ENCODE data around the gene VPS13C. TPM values are rescaled to one million over a fixed set of nuclear protein-coding genes. Genes with fewer than 3 reads are reported as not detected.

VPS13C gene
- 18.6 TPM for total RNA-seq (2021; ENCODE audit: unreplicated experiment)
- 4.1 and 5.0 TPM in 2 replicates for polyA plus RNA-seq (2012)
- Bru-seq, nascent RNA: percentile 67 among the genes with signal in this experiment
- BruChase-seq, experiment 1, labeled RNA remaining after a 6-hour chase: percentile 70 among the genes with signal in this experiment
- BruChase-seq, experiment 2, labeled RNA remaining after a 2-hour chase: percentile 72 among the genes with signal in this experiment
- long read RNA-seq, partial matches to known transcripts: 5 of 5 reads
- long read RNA-seq, other reads (novel, unspliced or antisense): 0 of 5 reads

DNA sequence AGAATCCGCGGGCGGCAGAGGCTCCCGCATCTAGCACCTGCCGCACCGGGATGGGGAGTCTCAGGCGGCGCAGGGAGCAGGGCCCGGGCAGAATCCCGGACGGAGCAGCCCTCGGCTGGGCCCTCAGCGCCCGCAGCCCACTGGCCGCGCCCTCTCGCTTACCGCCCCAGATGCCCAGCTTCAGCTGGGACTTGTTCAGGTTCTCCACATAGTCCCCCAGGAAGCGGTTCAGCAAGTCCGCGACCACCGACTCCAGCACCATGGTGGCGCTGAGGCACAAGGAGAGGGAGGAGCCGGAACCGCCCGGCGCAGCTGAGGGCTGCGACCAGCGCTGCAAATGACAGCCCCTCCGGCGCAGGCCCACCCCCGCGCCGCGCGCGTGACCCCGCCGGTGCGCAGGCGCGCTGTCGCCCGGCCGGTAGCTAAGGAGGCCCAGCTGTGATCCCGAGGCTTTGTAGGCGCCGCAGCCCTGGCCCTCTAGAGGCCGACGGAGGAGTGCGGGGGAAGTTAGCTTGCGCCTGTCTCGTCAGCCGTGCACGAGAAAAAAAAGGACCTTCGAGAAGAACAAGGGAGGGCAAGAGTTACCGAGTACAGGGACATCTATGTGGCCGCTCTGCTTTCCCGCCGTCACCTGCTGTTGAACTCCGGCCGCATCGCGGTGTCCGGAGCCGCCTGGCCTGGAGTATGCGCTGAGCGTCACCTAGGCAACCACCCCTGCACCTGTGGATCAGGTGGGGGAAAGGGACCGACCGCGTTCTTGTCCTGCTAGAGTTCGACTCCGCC is at the start of gene VPS13C:
Gene VPS13C, minus strand, starts transcription at position 335 of the 783 bp plus-strand sequence. Its CDS starts 73 bp downstream, at position 262.
- DNase-seq (ENCODE audit: low read depth, low spot score) (peak; percentile 84), ATAC-seq (peak; percentile 93)
- POLR2A ChIA-PET: interaction anchor here (1.0 to 1.1 kb wide), 2 partner anchors 8 to 65 kb away, joined by 3 read pairs; no protein-coding TSS in a partner anchor
- H3K9ac ChIP-seq (ENCODE audit: low read length): peak within 1 kb of the TSS; percentile 72
- RAD21 ChIA-PET (ENCODE audit: low non-redundant PET in 1 of 2, low total read pairs in 2 of 2, uncharacterized antibody in 2 of 2, unreplicated experiment in 2 of 2): no interaction called here
- CTCF ChIA-PET: interaction anchor here (0.6 to 1.9 kb wide), 14 partner anchors 9 to 226 kb away, joined by 3 to 10 read pairs (median 4); no protein-coding TSS in a partner anchor
- no peaks in the 10 kb centered on the region for H3K36me3 ChIP-seq (ENCODE audit: control insufficient read depth in 1 of 2, insufficient read depth in 2 of 2, low read length in 2 of 2)
- H3K27me3 ChIP-seq (ENCODE audit: insufficient read depth, low read length): no peaks in the 10 kb centered on the region
- BruUV-seq (replicated peaks): no TSS peak
- intact Hi-C loops (cut with micrococcal nuclease): no loop called here
- no peaks in the 10 kb centered on the region for H3K9me2 ChIP-seq (ENCODE audit: insufficient read depth)
- no peaks in the 10 kb centered on the region for H4K20me1 ChIP-seq (ENCODE audit: insufficient read depth)
- H3K27ac ChIP-seq (ENCODE audit: low read depth, low read length): peak within 1 kb of the TSS; percentile 62
- H2AFZ ChIP-seq (ENCODE audit: low read depth, low read length, poor library complexity, severe bottlenecking): peak within 1 kb of the TSS; percentile 40
- peak within 1 kb of the TSS; percentile 93 for H3K4me2 ChIP-seq (ENCODE audit: low read length)
- peaks cover 3 to 19% of the 10 kb centered on the region in 2 experiments; a peak in 3 of 4 replicates for H3K4me1 ChIP-seq (ENCODE audit: control insufficient read depth in 1 of 2, insufficient read depth in 2 of 2, low read length in 2 of 2)
- no peaks in the 10 kb centered on the region for H3K79me2 ChIP-seq (ENCODE audit: insufficient read depth, low read length)
- H3K4me3 ChIP-seq (replicated peaks in 1 of 2; ENCODE audit: low read depth in 1 of 2, low read length in 2 of 2): peak within 1 kb of the TSS; percentile 69 to 91
- H3K9me3 ChIP-seq (ENCODE audit: control insufficient read depth in 1 of 2, insufficient read depth in 1 of 2, low read depth in 1 of 2, low read length in 2 of 2): no peaks in the 10 kb centered on the region
- peak; percentile 99 for TF ChIP-seq TCF7L2 (IDR thresholded peaks at IDR 0.05; ENCODE audit: borderline replicate concordance, extremely low read depth, insufficient read depth, insufficient read length)
- TF ChIP-seq SRF (IDR thresholded peaks at IDR 0.05; ENCODE audit: low read depth): no peak
- peak; percentile 43; the same call in 1 of the 2 replicates for TF ChIP-seq SP1 (IDR thresholded peaks at IDR 0.05; ENCODE audit: low read depth)
- TF ChIP-seq, protein P1, sequence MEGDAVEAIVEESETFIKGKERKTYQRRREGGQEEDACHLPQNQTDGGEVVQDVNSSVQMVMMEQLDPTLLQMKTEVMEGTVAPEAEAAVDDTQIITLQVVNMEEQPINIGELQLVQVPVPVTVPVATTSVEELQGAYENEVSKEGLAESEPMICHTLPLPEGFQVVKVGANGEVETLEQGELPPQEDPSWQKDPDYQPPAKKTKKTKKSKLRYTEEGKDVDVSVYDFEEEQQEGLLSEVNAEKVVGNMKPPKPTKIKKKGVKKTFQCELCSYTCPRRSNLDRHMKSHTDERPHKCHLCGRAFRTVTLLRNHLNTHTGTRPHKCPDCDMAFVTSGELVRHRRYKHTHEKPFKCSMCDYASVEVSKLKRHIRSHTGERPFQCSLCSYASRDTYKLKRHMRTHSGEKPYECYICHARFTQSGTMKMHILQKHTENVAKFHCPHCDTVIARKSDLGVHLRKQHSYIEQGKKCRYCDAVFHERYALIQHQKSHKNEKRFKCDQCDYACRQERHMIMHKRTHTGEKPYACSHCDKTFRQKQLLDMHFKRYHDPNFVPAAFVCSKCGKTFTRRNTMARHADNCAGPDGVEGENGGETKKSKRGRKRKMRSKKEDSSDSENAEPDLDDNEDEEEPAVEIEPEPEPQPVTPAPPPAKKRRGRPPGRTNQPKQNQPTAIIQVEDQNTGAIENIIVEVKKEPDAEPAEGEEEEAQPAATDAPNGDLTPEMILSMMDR (IDR thresholded peaks at IDR 0.05 in 2 of 3, conservative IDR thresholded peaks at IDR 0.05 in 1 of 3; ENCODE audit: borderline replicate concordance in 1 of 3, insufficient read depth in 1 of 3, low read depth in 2 of 3, low read length in 2 of 3): peak in 2 of 3 experiments; percentile 68 to 71; a peak in 4 of 6 replicates
- TF ChIP-seq, protein P2, sequence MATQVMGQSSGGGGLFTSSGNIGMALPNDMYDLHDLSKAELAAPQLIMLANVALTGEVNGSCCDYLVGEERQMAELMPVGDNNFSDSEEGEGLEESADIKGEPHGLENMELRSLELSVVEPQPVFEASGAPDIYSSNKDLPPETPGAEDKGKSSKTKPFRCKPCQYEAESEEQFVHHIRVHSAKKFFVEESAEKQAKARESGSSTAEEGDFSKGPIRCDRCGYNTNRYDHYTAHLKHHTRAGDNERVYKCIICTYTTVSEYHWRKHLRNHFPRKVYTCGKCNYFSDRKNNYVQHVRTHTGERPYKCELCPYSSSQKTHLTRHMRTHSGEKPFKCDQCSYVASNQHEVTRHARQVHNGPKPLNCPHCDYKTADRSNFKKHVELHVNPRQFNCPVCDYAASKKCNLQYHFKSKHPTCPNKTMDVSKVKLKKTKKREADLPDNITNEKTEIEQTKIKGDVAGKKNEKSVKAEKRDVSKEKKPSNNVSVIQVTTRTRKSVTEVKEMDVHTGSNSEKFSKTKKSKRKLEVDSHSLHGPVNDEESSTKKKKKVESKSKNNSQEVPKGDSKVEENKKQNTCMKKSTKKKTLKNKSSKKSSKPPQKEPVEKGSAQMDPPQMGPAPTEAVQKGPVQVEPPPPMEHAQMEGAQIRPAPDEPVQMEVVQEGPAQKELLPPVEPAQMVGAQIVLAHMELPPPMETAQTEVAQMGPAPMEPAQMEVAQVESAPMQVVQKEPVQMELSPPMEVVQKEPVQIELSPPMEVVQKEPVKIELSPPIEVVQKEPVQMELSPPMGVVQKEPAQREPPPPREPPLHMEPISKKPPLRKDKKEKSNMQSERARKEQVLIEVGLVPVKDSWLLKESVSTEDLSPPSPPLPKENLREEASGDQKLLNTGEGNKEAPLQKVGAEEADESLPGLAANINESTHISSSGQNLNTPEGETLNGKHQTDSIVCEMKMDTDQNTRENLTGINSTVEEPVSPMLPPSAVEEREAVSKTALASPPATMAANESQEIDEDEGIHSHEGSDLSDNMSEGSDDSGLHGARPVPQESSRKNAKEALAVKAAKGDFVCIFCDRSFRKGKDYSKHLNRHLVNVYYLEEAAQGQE (IDR thresholded peaks at IDR 0.05; ENCODE audit: low read depth): no peak
- no peak for TF ChIP-seq ATF3 (IDR thresholded peaks at IDR 0.05)
- TF ChIP-seq POLR2AphosphoS5 (IDR thresholded peaks at IDR 0.05; ENCODE audit: low read depth, low read length): peak; percentile 50; the same call in 1 of the 2 replicates
- no peak for TF ChIP-seq ZNF274 (IDR thresholded peaks at IDR 0.05; ENCODE audit: low read depth, low read length)
- no peak for TF ChIP-seq ELF1 (IDR thresholded peaks at IDR 0.05; ENCODE audit: borderline replicate concordance, low read depth)
- peak; percentile 62 for TF ChIP-seq SIN3A (IDR thresholded peaks at IDR 0.05; ENCODE audit: low read depth)
- peak; percentile 83 for TF ChIP-seq EGR1 (IDR thresholded peaks at IDR 0.05; ENCODE audit: low read depth)
- peak; percentile 14 for TF ChIP-seq POLR2A (IDR thresholded peaks at IDR 0.05; ENCODE audit: borderline replicate concordance, extremely low read depth, insufficient read depth, insufficient read length)
- TF ChIP-seq EZH2phosphoT487 (IDR thresholded peaks at IDR 0.05; ENCODE audit: borderline replicate concordance): no peak
- TF ChIP-seq, protein P3, sequence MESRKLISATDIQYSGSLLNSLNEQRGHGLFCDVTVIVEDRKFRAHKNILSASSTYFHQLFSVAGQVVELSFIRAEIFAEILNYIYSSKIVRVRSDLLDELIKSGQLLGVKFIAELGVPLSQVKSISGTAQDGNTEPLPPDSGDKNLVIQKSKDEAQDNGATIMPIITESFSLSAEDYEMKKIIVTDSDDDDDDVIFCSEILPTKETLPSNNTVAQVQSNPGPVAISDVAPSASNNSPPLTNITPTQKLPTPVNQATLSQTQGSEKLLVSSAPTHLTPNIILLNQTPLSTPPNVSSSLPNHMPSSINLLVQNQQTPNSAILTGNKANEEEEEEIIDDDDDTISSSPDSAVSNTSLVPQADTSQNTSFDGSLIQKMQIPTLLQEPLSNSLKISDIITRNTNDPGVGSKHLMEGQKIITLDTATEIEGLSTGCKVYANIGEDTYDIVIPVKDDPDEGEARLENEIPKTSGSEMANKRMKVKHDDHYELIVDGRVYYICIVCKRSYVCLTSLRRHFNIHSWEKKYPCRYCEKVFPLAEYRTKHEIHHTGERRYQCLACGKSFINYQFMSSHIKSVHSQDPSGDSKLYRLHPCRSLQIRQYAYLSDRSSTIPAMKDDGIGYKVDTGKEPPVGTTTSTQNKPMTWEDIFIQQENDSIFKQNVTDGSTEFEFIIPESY (IDR thresholded peaks at IDR 0.05; ENCODE audit: extremely low read depth, insufficient replicate concordance, low read length): no peak
- TF ChIP-seq ZFX (IDR thresholded peaks at IDR 0.05): peak; percentile 85
- TF ChIP-seq, protein P4, sequence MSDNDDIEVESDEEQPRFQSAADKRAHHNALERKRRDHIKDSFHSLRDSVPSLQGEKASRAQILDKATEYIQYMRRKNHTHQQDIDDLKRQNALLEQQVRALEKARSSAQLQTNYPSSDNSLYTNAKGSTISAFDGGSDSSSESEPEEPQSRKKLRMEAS (IDR thresholded peaks at IDR 0.05): peak; percentile 60
